H9 (cell line): Measurements from ENCODE around the gene ZNF672. TPM values are rescaled to one million over a fixed set of nuclear protein-coding genes. Genes with fewer than 3 reads are reported as not detected.

Experiments
- DNase-seq: peaks from one replicate; pipeline ENCODE4 v3.0.0-alpha.2; 2017
- H2AFZ ChIP-seq: one replicate; pipeline ENCODE4 v1.6.1; 2013; ENCODE audit warnings: mild to moderate bottlenecking, low read length, control low read depth, moderate library complexity
- H2AK5ac ChIP-seq: 2 replicates; pipeline ENCODE4 v1.6.1; 2013; ENCODE audit warnings: low read length, control low read depth, mixed read lengths; ENCODE audit not compliant: insufficient read length
- H2BK120ac ChIP-seq: one replicate; pipeline ENCODE4 v1.6.1; 2013; ENCODE audit warnings: low read depth, mild to moderate bottlenecking, low read length, control low read depth, inconsistent platforms; ENCODE audit not compliant: poor library complexity, severe bottlenecking
- H2BK12ac ChIP-seq: 2 replicates; pipeline ENCODE4 v1.6.1; 2013; ENCODE audit warnings: low read length, control low read depth, mixed read lengths, low read depth; ENCODE audit not compliant: insufficient read length
- H2BK15ac ChIP-seq: 2 replicates; pipeline ENCODE4 v1.6.1; 2013; ENCODE audit warnings: low read depth, low read length, control low read depth
- H2BK20ac ChIP-seq: one replicate; pipeline ENCODE4 v1.6.1; 2013; ENCODE audit warnings: low read depth, mild to moderate bottlenecking, low read length, control low read depth, inconsistent platforms; ENCODE audit not compliant: poor library complexity, severe bottlenecking
- H2BK5ac ChIP-seq: 2 replicates; pipeline ENCODE4 v1.6.1; 2013; ENCODE audit warnings: low read length, control low read depth, mixed read lengths; ENCODE audit not compliant: insufficient read length
- H3K14ac ChIP-seq: 2 replicates; pipeline ENCODE4 v1.6.1; 2013; ENCODE audit warnings: low read length, control low read depth; ENCODE audit not compliant: insufficient read depth
- H3K18ac ChIP-seq: 2 replicates; pipeline ENCODE4 v1.6.1; 2013; ENCODE audit warnings: low read depth, mild to moderate bottlenecking, mixed read lengths, low read length, control low read depth; ENCODE audit not compliant: insufficient read length
- H3K23ac ChIP-seq: 2 replicates; pipeline ENCODE4 v1.6.1; 2013; ENCODE audit warnings: low read length, control low read depth, mixed read lengths, low read depth; ENCODE audit not compliant: insufficient read length
- H3K23me2 ChIP-seq: 2 replicates; pipeline ENCODE4 v1.6.1; 2013; ENCODE audit warnings: low read depth, mild to moderate bottlenecking, mixed read lengths, low read length, control low read depth; ENCODE audit not compliant: insufficient read length, poor library complexity, severe bottlenecking
- H3K27ac ChIP-seq: 2 replicates; pipeline ENCODE4 v1.5.1; 2013; ENCODE audit warnings: low read length, control low read depth, mixed read lengths, low read depth; ENCODE audit not compliant: insufficient read length
- H3K27me3 ChIP-seq: 2 replicates; pipeline ENCODE4 v1.6.1; 2013; ENCODE audit warnings: low read length, control low read depth, inconsistent platforms; ENCODE audit not compliant: insufficient read depth
- H3K4ac ChIP-seq: 2 replicates; pipeline ENCODE4 v1.6.1; 2013; ENCODE audit warnings: low read depth, mild to moderate bottlenecking, control low read depth, inconsistent platforms, low read length, moderate library complexity
- H3K4me1 ChIP-seq: 2 replicates; pipeline ENCODE4 v1.6.1; 2013; ENCODE audit warnings: low read length, control low read depth, inconsistent platforms; ENCODE audit not compliant: insufficient read depth
- H3K4me2 ChIP-seq: 2 replicates; pipeline ENCODE4 v1.6.1; 2013; ENCODE audit warnings: low read length, control low read depth, mixed read lengths; ENCODE audit not compliant: insufficient read length, insufficient read depth
- H3K56ac ChIP-seq: 2 replicates; pipeline ENCODE4 v1.6.1; 2013; ENCODE audit warnings: low read depth, mild to moderate bottlenecking, mixed read lengths, low read length, control low read depth; ENCODE audit not compliant: insufficient read length
- H3K79me1 ChIP-seq: 2 replicates; pipeline ENCODE4 v1.6.1; 2013; ENCODE audit warnings: low read depth, mild to moderate bottlenecking, moderate library complexity, low read length, control low read depth, inconsistent platforms; ENCODE audit not compliant: insufficient read depth, poor library complexity, severe bottlenecking
- H3K79me2 ChIP-seq: 2 replicates; pipeline ENCODE4 v1.6.1; 2013; ENCODE audit warnings: low read length, control low read depth, inconsistent platforms; ENCODE audit not compliant: insufficient read depth
- H3K9ac ChIP-seq: 2 replicates; pipeline ENCODE4 v1.6.1; 2013; ENCODE audit warnings: low read length, control low read depth, mixed read lengths; ENCODE audit not compliant: insufficient read length; ENCODE audit errors: extremely low read depth
- H3K9me3 ChIP-seq: one replicate; pipeline ENCODE4 v1.6.1; 2013; ENCODE audit warnings: low read depth, low read length, inconsistent platforms; ENCODE audit not compliant: control insufficient read depth
- H3T11ph ChIP-seq: one replicate; pipeline ENCODE4 v1.6.1; 2013; ENCODE audit warnings: mild to moderate bottlenecking, low read length, control low read depth, inconsistent platforms
- H4K20me1 ChIP-seq: one replicate; pipeline ENCODE4 v1.6.1; 2013; ENCODE audit not compliant: control insufficient read depth, insufficient read length, insufficient read depth
- H4K5ac ChIP-seq: 2 replicates; pipeline ENCODE4 v1.6.1; 2013; ENCODE audit warnings: low read depth, mild to moderate bottlenecking, mixed read lengths, low read length, control low read depth; ENCODE audit not compliant: insufficient read length
- H4K8ac ChIP-seq: replicated peaks from 2 replicates; pipeline ENCODE4 v1.6.1; 2013; ENCODE audit warnings: low read length, control low read depth, mixed read lengths, low read depth; ENCODE audit not compliant: insufficient read length
- H4K91ac ChIP-seq: 2 replicates; pipeline ENCODE4 v1.6.1; 2013; ENCODE audit warnings: low read depth, mild to moderate bottlenecking, moderate library complexity, mixed read lengths, low read length, control low read depth; ENCODE audit not compliant: insufficient read length
- H3K27ac Mint-ChIP-seq, 3 experiments: 2 replicates in 2 of 3; 3 replicates in 1 of 3; pipeline ENCODE4 v1.8.0; 2020 to 2021; ENCODE audit warnings: mixed read lengths in 3 of 3, mild to moderate bottlenecking in 1 of 3, moderate library complexity in 1 of 3
- H3K27me3 Mint-ChIP-seq: 2 replicates; pipeline ENCODE4 v1.8.0; 2021; ENCODE audit warnings: low read depth, mild to moderate bottlenecking, moderate library complexity, mixed read lengths
- H3K36me3 Mint-ChIP-seq, 3 experiments: 2 replicates in 2 of 3; 3 replicates in 1 of 3; pipeline ENCODE4 v1.8.0; 2020 to 2021; ENCODE audit warnings: low read depth in 3 of 3, mixed read lengths in 3 of 3; ENCODE audit not compliant: insufficient read depth in 1 of 3
- H3K4me1 Mint-ChIP-seq, 2 experiments: 2 replicates each; pipeline ENCODE4 v1.8.0; 2020; ENCODE audit warnings: mixed read lengths in 2 of 2
- H3K4me3 Mint-ChIP-seq, 2 experiments: 2 replicates in 1 of 2; 3 replicates in 1 of 2; pipeline ENCODE4 v1.8.0; 2020 to 2021; ENCODE audit warnings: mild to moderate bottlenecking in 2 of 2, mixed read lengths in 2 of 2, moderate library complexity in 1 of 2
- H3K9me3 Mint-ChIP-seq, 2 experiments: 2 replicates in 1 of 2; 3 replicates in 1 of 2; pipeline ENCODE4 v1.8.0; 2020; ENCODE audit warnings: mild to moderate bottlenecking in 2 of 2, mixed read lengths in 2 of 2, moderate library complexity in 1 of 2
- CTCF ChIP-seq: fragments of 200-600 bp; sonication (generic); conservative IDR thresholded peaks from 3 replicates; pipeline ENCODE4 v1.8.0; 2021; ENCODE audit warnings: antibody characterized with exemption, mild to moderate bottlenecking
- WGBS: extraction: QIAGEN DNeasy Blood & Tissue Kit; methylation state at CpG from one replicate; pipeline ENCODE4 v1.1.7; 2013; ENCODE audit warnings: missing lambda C conversion rate, low lambda C conversion rate, mixed read lengths; ENCODE audit not compliant: insufficient read length; ENCODE audit errors: extremely low coverage; 5-methylcytosine and 5-hydroxymethylcytosine counted together
- total RNA-seq: library from RNA; stranded (reverse); gene quantifications from 2 replicates; pipeline ENCODE4 v1.2.1, GENCODE V29; 2021

ZNF672 gene
- total RNA-seq, 1 experiment from 2014 or later = 29.4 TPM

DNA sequence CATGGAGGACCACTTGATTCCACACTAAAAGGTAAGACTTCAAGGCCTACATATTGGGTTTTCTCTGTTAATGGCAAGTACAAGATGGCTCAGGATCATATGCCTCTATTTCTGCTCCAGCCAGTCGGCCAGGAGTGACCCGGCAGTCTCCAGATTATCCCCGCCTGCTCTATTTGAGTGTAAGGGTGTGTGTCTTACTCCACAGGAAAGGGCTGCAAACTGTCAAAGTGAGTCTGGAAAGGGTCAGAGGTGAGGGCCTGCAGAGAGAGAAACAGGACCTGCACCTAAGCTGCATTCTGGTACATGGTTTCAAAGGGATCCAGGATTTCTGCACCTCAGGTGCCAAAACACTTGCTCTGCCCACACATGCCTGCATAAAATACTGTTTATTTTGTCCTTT, 11.6 kb downstream of the ZNF672 start:
- Mint-ChIP-seq H3K4me1 (no peaks in the 10 kb centered on the region), H3K4me3 (no peak overlapping the region), H3K27ac (no peak overlapping the region), H3K36me3 (peaks cover 25 to 56% (median 30%) of the 10 kb centered on the region in 3 experiments; a peak in 6 of 7 replicates), H3K9me3 (no peaks in the 10 kb centered on the region), H3K27me3 (no peaks in the 10 kb centered on the region)
- no peak overlapping the region for H4K91ac ChIP-seq
- H3K4ac ChIP-seq = no peak overlapping the region
- H2BK120ac ChIP-seq = no peak overlapping the region
- H3K27me3 ChIP-seq = no peaks in the 10 kb centered on the region
- no CpG with 5 or more reads among the region's 3 CpGs for WGBS
- no peaks in the 10 kb centered on the region for H3K4me1 ChIP-seq
- no peak overlapping the region for H2BK5ac ChIP-seq
- no peak overlapping the region for H2BK15ac ChIP-seq
- H2BK12ac ChIP-seq = no peak overlapping the region
- no peak overlapping the region for H3K23ac ChIP-seq
- H3K79me2 ChIP-seq = no peaks in the 10 kb centered on the region
- H4K8ac ChIP-seq = no peak overlapping the region
- H4K5ac ChIP-seq = no peak overlapping the region
- H3K27ac ChIP-seq = no peak overlapping the region
- H3K9ac ChIP-seq = no peak overlapping the region
- no peaks in the 10 kb centered on the region for H3K9me3 ChIP-seq
- no peak overlapping the region for H3K14ac ChIP-seq
- H2BK20ac ChIP-seq = no peak overlapping the region
- no peak overlapping the region for H3K4me2 ChIP-seq
- no peak overlapping the region for H3K18ac ChIP-seq
- no peak for TF ChIP-seq CTCF
- H4K20me1 ChIP-seq = no peaks in the 10 kb centered on the region
- no peak overlapping the region for H2AFZ ChIP-seq
- no peak overlapping the region for H2AK5ac ChIP-seq
- H3K79me1 ChIP-seq = no peaks in the 10 kb centered on the region
- no peak overlapping the region for H3T11ph ChIP-seq
- no peak overlapping the region for H3K56ac ChIP-seq
- no peaks in the 10 kb centered on the region for H3K23me2 ChIP-seq
- no peak for DNase-seq
